H1 (cell line): Measurements from ENCODE around the gene NEURL1. TPM values are rescaled to one million over a fixed set of nuclear protein-coding genes. Genes with fewer than 3 reads are reported as not detected.

Source experiments
- CTCF ChIA-PET: fragments of 300-600 bp; sonication (Branson Sonifier 250); formaldehyde crosslinking; loops from one replicate; lab custom pipeline; 2021; ENCODE audit not compliant: partially characterized antibody; lab: Charles Lee
- POLR2A ChIA-PET: fragments of 300-600 bp; sonication (Branson Sonifier 250); formaldehyde crosslinking; loops from one replicate; lab custom pipeline; 2021; ENCODE audit warnings: inconsistent platforms; ENCODE audit not compliant: partially characterized antibody; lab: Charles Lee
- DNase-seq, 2 experiments: peaks; one replicate each; pipeline versions ENCODE4 v3.0.0 to v3.0.0-alpha.2; 2010 to 2022; ENCODE audit warnings: low spot score in 2 of 2, low read depth in 1 of 2, mixed read lengths in 1 of 2
- FAIRE-seq: peaks from 2 replicates; lab custom pipeline; 2011; peaks lifted over from hg19 to GRCh38; lab: Jason Lieb, UNC
- H2AFZ ChIP-seq: 2 replicates; pipeline ENCODE4 v1.8.1; 2012; ENCODE audit warnings: low read length, inconsistent platforms
- H2AK5ac ChIP-seq: 2 replicates; pipeline ENCODE4 v1.6.1; 2013; ENCODE audit warnings: low read depth, low read length
- H2BK120ac ChIP-seq: replicated peaks from 2 replicates; pipeline ENCODE3; 2013; ENCODE audit warnings: low read depth, low read length, inconsistent platforms
- H2BK12ac ChIP-seq: 2 replicates; pipeline ENCODE4 v1.6.1; 2013; ENCODE audit warnings: low read depth, low read length
- H2BK15ac ChIP-seq: 2 replicates; pipeline ENCODE4 v1.6.1; 2013; ENCODE audit warnings: low read length
- H2BK20ac ChIP-seq: 2 replicates; pipeline ENCODE4 v1.6.1; 2013; ENCODE audit warnings: low read length
- H2BK5ac ChIP-seq: 2 replicates; pipeline ENCODE4 v1.6.1; 2013; ENCODE audit warnings: low read depth, low read length
- H3K14ac ChIP-seq: 2 replicates; pipeline ENCODE4 v1.6.1; 2013; ENCODE audit warnings: inconsistent platforms; ENCODE audit not compliant: insufficient read length
- H3K18ac ChIP-seq: 2 replicates; pipeline ENCODE4 v1.6.1; 2013; ENCODE audit warnings: low read length; ENCODE audit errors: extremely low read depth
- H3K23ac ChIP-seq: 2 replicates; pipeline ENCODE4 v1.6.1; 2013; ENCODE audit warnings: inconsistent platforms; ENCODE audit not compliant: insufficient read length
- H3K23me2 ChIP-seq: 2 replicates; pipeline ENCODE4 v1.6.1; 2013; ENCODE audit warnings: low read depth, low read length
- H3K27ac ChIP-seq: 2 replicates; pipeline ENCODE4 v1.6.1; 2011; ENCODE audit warnings: low read depth, low read length, inconsistent platforms
- H3K27me3 ChIP-seq, 4 experiments: replicated peaks in 1 of 4; 1 replicate in 1 of 4; 2 replicates in 3 of 4; pipeline versions ENCODE4 v1.6.1 to v1.8.1; 2011 to 2013; ENCODE audit warnings: low read length in 3 of 4, mild to moderate bottlenecking in 3 of 4, inconsistent platforms in 2 of 4, mixed read lengths in 2 of 4, moderate library complexity in 1 of 4; ENCODE audit not compliant: control insufficient read depth in 3 of 4, insufficient read depth in 3 of 4; ENCODE audit errors: extremely low read depth in 1 of 4
- H3K36me3 ChIP-seq, 4 experiments: 2 replicates each; pipeline versions ENCODE4 v1.6.1 to v1.8.1; 2011 to 2013; ENCODE audit warnings: mild to moderate bottlenecking in 4 of 4, low read length in 3 of 4, moderate library complexity in 2 of 4, control low read depth in 1 of 4, inconsistent platforms in 1 of 4; ENCODE audit not compliant: insufficient read depth in 4 of 4, control insufficient read depth in 2 of 4
- H3K4ac ChIP-seq: replicated peaks from 2 replicates; pipeline ENCODE3; 2013; ENCODE audit warnings: low read length, low read depth, mixed read lengths, inconsistent platforms; ENCODE audit not compliant: insufficient read length
- H3K4me1 ChIP-seq, 4 experiments: replicated peaks in 1 of 4; 1 replicate in 1 of 4; 2 replicates in 3 of 4; pipeline versions ENCODE4 v1.6.1 to v1.8.1; 2011 to 2013; ENCODE audit warnings: low read length in 3 of 4, inconsistent platforms in 2 of 4, mixed read lengths in 1 of 4; ENCODE audit not compliant: insufficient read depth in 4 of 4, control insufficient read depth in 3 of 4
- H3K4me2 ChIP-seq, 2 experiments: 2 replicates each; pipeline versions ENCODE4 v1.6.1 to v1.8.1; 2011 to 2013; ENCODE audit warnings: low read depth in 2 of 2, low read length in 2 of 2, control low read depth in 1 of 2, inconsistent platforms in 1 of 2, mild to moderate bottlenecking in 1 of 2; ENCODE audit not compliant: insufficient read depth in 1 of 2
- H3K4me3 ChIP-seq, 4 experiments: fragments of 200-600, 300-600 bp in 1 of 4; sonication (generic), shearing (Covaris generic), sonication (Bioruptor Twin) in 1 of 4; 2 replicates each; pipeline versions ENCODE4 v1.5.1 to v1.8.1; 2011 to 2016; ENCODE audit warnings: low read length in 4 of 4, low read depth in 3 of 4, control low read depth in 2 of 4, inconsistent platforms in 2 of 4, mild to moderate bottlenecking in 2 of 4, mixed read lengths in 1 of 4, moderate library complexity in 1 of 4; ENCODE audit not compliant: insufficient read depth in 2 of 4; ENCODE audit errors: extremely low read depth in 1 of 4
- H3K56ac ChIP-seq: replicated peaks from 2 replicates; pipeline ENCODE3; 2013; ENCODE audit warnings: low read depth, mild to moderate bottlenecking, mixed read lengths, low read length, inconsistent platforms; ENCODE audit not compliant: insufficient read length
- H3K79me1 ChIP-seq: 2 replicates; pipeline ENCODE4 v1.6.1; 2013; ENCODE audit warnings: low read depth, low read length, control low read depth
- H3K79me2 ChIP-seq, 2 experiments: 2 replicates each; pipeline versions ENCODE4 v1.6.1 to v1.8.1; 2012 to 2013; ENCODE audit warnings: low read length in 2 of 2, mild to moderate bottlenecking in 2 of 2, inconsistent platforms in 1 of 2; ENCODE audit not compliant: insufficient read depth in 2 of 2, control insufficient read depth in 1 of 2
- H3K9ac ChIP-seq, 4 experiments: replicated peaks in 1 of 4; 1 replicate in 1 of 4; 2 replicates in 3 of 4; pipeline versions ENCODE4 v1.6.1 to v1.8.1; 2011 to 2013; ENCODE audit warnings: low read depth in 3 of 4, low read length in 3 of 4, control low read depth in 2 of 4, mild to moderate bottlenecking in 2 of 4, moderate library complexity in 2 of 4, inconsistent platforms in 1 of 4; ENCODE audit errors: extremely low read depth in 1 of 4
- H3K9me3 ChIP-seq, 2 experiments: 2 replicates each; pipeline versions ENCODE4 v1.6.1 to v1.8.1; 2012 to 2013; ENCODE audit warnings: mild to moderate bottlenecking in 2 of 2, moderate library complexity in 2 of 2, control low read depth in 1 of 2, inconsistent platforms in 1 of 2, low read depth in 1 of 2, low read length in 1 of 2, mixed read lengths in 1 of 2; ENCODE audit not compliant: insufficient read depth in 2 of 2
- H4K20me1 ChIP-seq, 2 experiments: replicated peaks in 1 of 2; 2 replicates each; pipeline versions ENCODE3 to v1.8.1; 2011 to 2013; ENCODE audit warnings: inconsistent platforms in 2 of 2, low read length in 2 of 2, mild to moderate bottlenecking in 1 of 2; ENCODE audit not compliant: insufficient read depth in 2 of 2, control insufficient read depth in 1 of 2
- H4K5ac ChIP-seq: 2 replicates; pipeline ENCODE4 v1.6.1; 2013; ENCODE audit warnings: low read length, low read depth, mixed read lengths, inconsistent platforms; ENCODE audit not compliant: insufficient read length
- H4K8ac ChIP-seq: 2 replicates; pipeline ENCODE4 v1.8.0; 2013; ENCODE audit warnings: mild to moderate bottlenecking, moderate library complexity, low read length, inconsistent platforms; ENCODE audit not compliant: insufficient read depth; ENCODE audit errors: extremely low read depth
- H4K91ac ChIP-seq: replicated peaks from 2 replicates; pipeline ENCODE3; 2013; ENCODE audit warnings: low read length, mixed read lengths, inconsistent platforms; ENCODE audit not compliant: insufficient read length
- HDAC6 ChIP-seq: IDR thresholded peaks from one replicate; pipeline ENCODE4 v1.7.1; 2012; ENCODE audit warnings: low read depth, mild to moderate bottlenecking, inconsistent platforms, low read length, moderate library complexity
- WGBS, 2 experiments: shearing (Covaris generic) in 1 of 2; methylation state at CpG; one replicate each; pipeline versions ENCODE4 v1.1.6 to v1.1.7; 2013 to 2015; ENCODE audit warnings: low lambda C conversion rate in 2 of 2, mixed read lengths in 2 of 2, inconsistent platforms in 1 of 2, low coverage in 1 of 2, missing lambda C conversion rate in 1 of 2; ENCODE audit not compliant: insufficient replicate concordance in 2 of 2, insufficient coverage in 1 of 2, insufficient read length in 1 of 2; ENCODE audit errors: extremely low coverage in 1 of 2, missing lambda C conversion rate in 1 of 2; 5-methylcytosine and 5-hydroxymethylcytosine counted together
- polyA plus RNA-seq, 7 experiments: library from polyadenylated mRNA; depleted of rRNA in 3 of 7; stranded (reverse) in 5 of 7; unstranded in 2 of 7; fragments of >200 nt in 5 of 7; fragments of 200-250 nt in 2 of 7; gene quantifications; 1 replicate in 5 of 7; 2 replicates in 1 of 7; 4 replicates in 1 of 7; pipeline versions ENCODE4 v1.2.1 to v1.2.3, GENCODE V29; 2011 to 2013; ENCODE audit warnings: missing spikeins in 2 of 7, mixed read lengths in 2 of 7
- total RNA-seq: library from RNA; stranded (reverse); fragmentation: NEBNext Ultra II Directional; extraction: Animal tissue kit (Norgen Biotek cat#: 25700); gene quantifications from 2 replicates; pipeline ENCODE4 v1.2.1, GENCODE V29; 2021

NEURL1 gene
- total and polyA plus RNA-seq, 2 of the 8 experiments (the other 6 are each of a cell fraction or from before 2014, with no cell fraction given) = 0.54 to 0.58 TPM

DNA sequence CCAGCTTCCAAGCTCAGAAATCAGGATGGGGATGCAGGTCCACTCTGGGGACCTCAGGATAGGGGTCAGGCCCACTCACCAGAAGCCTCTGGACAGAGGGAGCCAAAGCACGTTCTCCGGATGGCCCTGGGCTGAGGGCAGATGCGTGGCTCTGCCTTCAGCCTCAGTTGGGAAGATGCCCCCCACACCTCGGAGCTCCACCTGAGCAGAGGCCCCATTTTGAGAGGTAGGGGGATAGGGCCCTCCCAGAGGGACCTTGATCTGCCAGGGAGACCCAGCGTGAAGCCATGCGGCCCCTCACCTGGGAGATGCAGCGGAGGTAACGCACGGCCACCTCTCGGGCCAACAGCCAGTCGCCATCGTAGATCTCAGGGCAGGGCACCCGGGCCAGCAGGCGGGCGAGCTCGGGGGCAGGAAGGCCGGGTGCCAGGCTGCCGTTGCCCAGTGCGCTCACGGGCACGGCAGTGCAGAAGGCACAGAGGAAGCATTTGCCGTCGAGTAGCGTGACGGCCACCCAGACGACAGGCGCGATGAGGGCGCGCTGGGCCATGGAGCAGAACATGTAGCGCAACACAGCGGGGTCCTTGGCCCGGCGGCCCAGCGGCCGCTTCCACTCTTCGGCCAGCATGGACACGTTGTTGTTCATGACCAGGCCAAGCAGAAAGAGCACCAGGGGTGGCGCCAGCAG lies 35.5 kb upstream of the NEURL1 start:
- 0 out of 2 replicates have a peak overlapping the region, but pooled peaks have one; percentile 9 for H2BK12ac ChIP-seq
- ChIA-PET CTCF (interaction anchor here (0.9 to 6.0 kb wide), 4 partner anchors 14 to 107 kb away, joined by 3 to 39 read pairs (median 3); no protein-coding TSS in a partner anchor), POLR2A (no interaction called here)
- peak overlapping the region; percentile 79 for H4K8ac ChIP-seq
- no peaks in the 10 kb centered on the region for H4K20me1 ChIP-seq
- 0 out of 2 replicates have a peak overlapping the region, but pooled peaks have one; percentile 39 for H2AK5ac ChIP-seq
- no peak overlapping the region for H3K4me3 ChIP-seq
- H3K79me2 ChIP-seq = no peaks in the 10 kb centered on the region
- H4K5ac ChIP-seq = no peak overlapping the region
- no peak overlapping the region for H2BK20ac ChIP-seq
- no peak overlapping the region for H2AFZ ChIP-seq
- H3K14ac ChIP-seq = no peak overlapping the region
- TF ChIP-seq HDAC6 = no peak
- H3K9me3 ChIP-seq = no peaks in the 10 kb centered on the region
- no peak overlapping the region for H2BK120ac ChIP-seq
- H3K4ac ChIP-seq = no peak overlapping the region
- no peaks in the 10 kb centered on the region; a peak in 2 of 7 replicates for H3K27me3 ChIP-seq
- H3K36me3 ChIP-seq = no peaks in the 10 kb centered on the region
- H3K79me1 ChIP-seq = no peaks in the 10 kb centered on the region
- no peaks in the 10 kb centered on the region for H3K23me2 ChIP-seq
- H3K4me1 ChIP-seq = peaks cover 0 to 8% (median 7%) of the 10 kb centered on the region in 4 experiments; a peak in 4 of 7 replicates
- H3K4me2 ChIP-seq = no peak overlapping the region
- 96% methylated on average over 39 of the region's 39 CpGs; no CpG with 5 or more reads in 1 of the 2 experiments for WGBS, 2 experiments
- H2BK15ac ChIP-seq = peak overlapping the region; percentile 46; the same call in 1 of the 2 replicates
- no peak overlapping the region for H3K27ac ChIP-seq
- no peak overlapping the region for H3K23ac ChIP-seq
- FAIRE-seq (no peak), DNase-seq (no peak)
- H3K9ac ChIP-seq = no peak overlapping the region
- H3K56ac ChIP-seq = no peak overlapping the region
- no peak overlapping the region for H4K91ac ChIP-seq
- H3K18ac ChIP-seq = no peak overlapping the region
- H2BK5ac ChIP-seq = no peak overlapping the region; the same call in 1 of the 2 replicates
